SU-DHL-6 (cell line): ENCODE results near the gene PHPT1.

Experiments
- CTCF ChIP-seq: fragments of 200-600 bp; sonication (generic); IDR thresholded peaks from one replicate; pipeline ENCODE4 v1.5.1; 2017; ENCODE audit warnings: antibody characterized with exemption, mild to moderate bottlenecking, low read length, moderate library complexity; ENCODE audit not compliant: insufficient read depth, poor library complexity, severe bottlenecking
- EZH2phosphoT487 ChIP-seq: fragments of 200-600 bp; sonication (generic), shearing (Covaris generic); conservative IDR thresholded peaks from 2 replicates; pipeline ENCODE4 v1.6.1; 2018; ENCODE audit warnings: mild to moderate bottlenecking, antibody characterized with exemption, low read length, moderate library complexity, mixed read lengths

DNA sequence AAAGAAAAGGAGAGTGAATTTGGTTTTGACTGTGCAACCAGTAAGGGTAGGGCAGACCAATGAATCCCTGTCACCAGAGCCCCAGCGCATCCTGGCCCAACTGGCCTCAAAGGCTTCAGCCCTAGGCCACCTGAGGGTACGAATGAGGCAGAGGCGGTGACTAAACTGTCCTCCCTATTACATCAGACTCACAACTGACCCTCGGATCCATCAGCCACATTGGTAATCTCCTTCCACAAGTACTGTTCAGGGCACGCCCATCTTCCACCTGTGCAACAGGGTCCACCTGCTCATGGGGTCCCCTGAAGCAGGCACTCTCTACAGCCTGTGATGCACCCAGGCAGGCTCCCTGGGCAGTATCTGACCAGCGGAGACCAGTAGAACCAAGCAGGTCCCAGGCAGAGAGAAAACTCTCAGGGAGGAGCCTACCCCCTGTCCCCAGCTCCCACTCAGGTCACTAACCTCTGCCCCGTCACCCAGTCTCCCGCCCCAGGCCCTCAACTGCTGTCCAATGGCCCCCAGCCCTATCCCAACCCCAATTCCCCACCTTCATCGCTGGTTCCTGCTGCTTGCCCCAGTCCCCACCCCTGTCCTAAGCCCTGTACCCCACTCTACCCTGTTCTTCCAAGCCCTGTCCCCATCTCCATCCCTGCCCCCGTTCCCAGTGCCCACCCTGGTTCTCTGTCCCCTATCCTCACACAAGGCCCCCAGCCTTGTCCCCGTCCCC lies 16.0 kb downstream of the PHPT1 start:
- no peak for TF ChIP-seq CTCF
- no peak for TF ChIP-seq EZH2phosphoT487
